Mammary epithelial cell (primary cell): ENCODE data around the gene NRG3.

Experiments used
- EZH2 ChIP-seq: IDR thresholded peaks from 2 replicates; pipeline ENCODE4 v1.6.1; 2012; ENCODE audit warnings: low read length, inconsistent platforms, borderline replicate concordance
- TF ChIP-seq, protein P1 (sequence below), 2 donors: IDR thresholded peaks in 1 of 2; conservative IDR thresholded peaks in 1 of 2; 2 replicates each; pipeline ENCODE4 v1.5.1; 2011 to 2012; ENCODE audit warnings: inconsistent platforms in 2 of 2, low read length in 2 of 2, mild to moderate bottlenecking in 2 of 2, control low read depth in 1 of 2, low read depth in 1 of 2; ENCODE audit not compliant: insufficient read depth in 1 of 2; ENCODE audit errors: extremely low read depth in 1 of 2

DNA sequence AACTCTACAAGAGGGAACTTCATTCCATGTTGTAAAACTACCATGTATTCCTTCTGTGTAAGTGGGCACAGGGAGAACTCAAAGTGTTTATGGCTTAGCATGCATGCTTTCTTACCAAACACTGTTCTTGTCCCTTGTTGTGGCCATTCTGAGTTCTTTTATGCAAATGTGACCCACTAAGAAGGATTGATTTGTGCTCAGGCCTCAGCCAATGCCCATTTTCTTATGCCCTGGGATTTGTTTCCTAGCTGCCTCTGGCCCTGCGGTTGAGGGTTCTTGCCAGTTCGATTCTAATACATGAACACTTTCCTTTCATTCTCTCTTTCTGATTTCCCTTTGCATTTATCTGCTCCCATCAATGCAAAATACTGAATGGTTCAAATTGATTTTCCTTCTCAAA lies 316.7 kb downstream of the NRG3 start:
- TF ChIP-seq, protein P1, sequence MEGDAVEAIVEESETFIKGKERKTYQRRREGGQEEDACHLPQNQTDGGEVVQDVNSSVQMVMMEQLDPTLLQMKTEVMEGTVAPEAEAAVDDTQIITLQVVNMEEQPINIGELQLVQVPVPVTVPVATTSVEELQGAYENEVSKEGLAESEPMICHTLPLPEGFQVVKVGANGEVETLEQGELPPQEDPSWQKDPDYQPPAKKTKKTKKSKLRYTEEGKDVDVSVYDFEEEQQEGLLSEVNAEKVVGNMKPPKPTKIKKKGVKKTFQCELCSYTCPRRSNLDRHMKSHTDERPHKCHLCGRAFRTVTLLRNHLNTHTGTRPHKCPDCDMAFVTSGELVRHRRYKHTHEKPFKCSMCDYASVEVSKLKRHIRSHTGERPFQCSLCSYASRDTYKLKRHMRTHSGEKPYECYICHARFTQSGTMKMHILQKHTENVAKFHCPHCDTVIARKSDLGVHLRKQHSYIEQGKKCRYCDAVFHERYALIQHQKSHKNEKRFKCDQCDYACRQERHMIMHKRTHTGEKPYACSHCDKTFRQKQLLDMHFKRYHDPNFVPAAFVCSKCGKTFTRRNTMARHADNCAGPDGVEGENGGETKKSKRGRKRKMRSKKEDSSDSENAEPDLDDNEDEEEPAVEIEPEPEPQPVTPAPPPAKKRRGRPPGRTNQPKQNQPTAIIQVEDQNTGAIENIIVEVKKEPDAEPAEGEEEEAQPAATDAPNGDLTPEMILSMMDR (conservative IDR thresholded peaks at IDR 0.05 in 1 of 2, IDR thresholded peaks at IDR 0.05 in 1 of 2; ENCODE audit: extremely low read depth in 1 of 2, insufficient read depth in 1 of 2, low read depth in 1 of 2, low read length in 2 of 2): no peak
- TF ChIP-seq EZH2: no peak
